ENCODE measurements around the gene PEA15.

Gene PEA15

DNA sequence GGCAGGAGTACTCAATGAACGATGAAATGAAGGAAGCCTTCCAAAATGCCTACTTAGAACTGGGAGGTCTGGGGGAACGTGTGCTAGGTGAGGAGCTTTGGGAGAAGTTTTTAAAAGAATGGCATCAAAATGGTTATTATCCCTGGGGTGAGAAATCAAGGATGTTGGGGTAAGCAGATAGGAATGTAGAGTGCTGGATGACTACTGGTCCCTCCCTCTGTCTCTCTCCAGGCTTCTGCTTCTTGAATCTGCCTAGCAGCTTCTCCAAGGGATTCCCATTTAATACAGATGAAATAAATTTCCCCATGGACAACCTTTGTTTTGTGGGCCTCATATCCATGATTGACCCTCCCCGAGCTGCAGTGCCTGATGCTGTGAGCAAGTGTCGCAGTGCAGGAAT, 33.8 kb upstream of the PEA15 start:
- TF ChIP-seq SPI1 (IDR thresholded peaks at IDR 0.05; ENCODE audit: borderline replicate concordance, low read depth) (no peak), POLR2AphosphoS5 (IDR thresholded peaks at IDR 0.05; ENCODE audit: low read depth) (no peak), GABPA (IDR thresholded peaks at IDR 0.05; ENCODE audit: low read depth) (no peak)
- TF ChIP-seq, protein P1, sequence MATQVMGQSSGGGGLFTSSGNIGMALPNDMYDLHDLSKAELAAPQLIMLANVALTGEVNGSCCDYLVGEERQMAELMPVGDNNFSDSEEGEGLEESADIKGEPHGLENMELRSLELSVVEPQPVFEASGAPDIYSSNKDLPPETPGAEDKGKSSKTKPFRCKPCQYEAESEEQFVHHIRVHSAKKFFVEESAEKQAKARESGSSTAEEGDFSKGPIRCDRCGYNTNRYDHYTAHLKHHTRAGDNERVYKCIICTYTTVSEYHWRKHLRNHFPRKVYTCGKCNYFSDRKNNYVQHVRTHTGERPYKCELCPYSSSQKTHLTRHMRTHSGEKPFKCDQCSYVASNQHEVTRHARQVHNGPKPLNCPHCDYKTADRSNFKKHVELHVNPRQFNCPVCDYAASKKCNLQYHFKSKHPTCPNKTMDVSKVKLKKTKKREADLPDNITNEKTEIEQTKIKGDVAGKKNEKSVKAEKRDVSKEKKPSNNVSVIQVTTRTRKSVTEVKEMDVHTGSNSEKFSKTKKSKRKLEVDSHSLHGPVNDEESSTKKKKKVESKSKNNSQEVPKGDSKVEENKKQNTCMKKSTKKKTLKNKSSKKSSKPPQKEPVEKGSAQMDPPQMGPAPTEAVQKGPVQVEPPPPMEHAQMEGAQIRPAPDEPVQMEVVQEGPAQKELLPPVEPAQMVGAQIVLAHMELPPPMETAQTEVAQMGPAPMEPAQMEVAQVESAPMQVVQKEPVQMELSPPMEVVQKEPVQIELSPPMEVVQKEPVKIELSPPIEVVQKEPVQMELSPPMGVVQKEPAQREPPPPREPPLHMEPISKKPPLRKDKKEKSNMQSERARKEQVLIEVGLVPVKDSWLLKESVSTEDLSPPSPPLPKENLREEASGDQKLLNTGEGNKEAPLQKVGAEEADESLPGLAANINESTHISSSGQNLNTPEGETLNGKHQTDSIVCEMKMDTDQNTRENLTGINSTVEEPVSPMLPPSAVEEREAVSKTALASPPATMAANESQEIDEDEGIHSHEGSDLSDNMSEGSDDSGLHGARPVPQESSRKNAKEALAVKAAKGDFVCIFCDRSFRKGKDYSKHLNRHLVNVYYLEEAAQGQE (IDR thresholded peaks at IDR 0.05; ENCODE audit: insufficient replicate concordance, low read depth) = no peak
- TF ChIP-seq, protein P2, sequence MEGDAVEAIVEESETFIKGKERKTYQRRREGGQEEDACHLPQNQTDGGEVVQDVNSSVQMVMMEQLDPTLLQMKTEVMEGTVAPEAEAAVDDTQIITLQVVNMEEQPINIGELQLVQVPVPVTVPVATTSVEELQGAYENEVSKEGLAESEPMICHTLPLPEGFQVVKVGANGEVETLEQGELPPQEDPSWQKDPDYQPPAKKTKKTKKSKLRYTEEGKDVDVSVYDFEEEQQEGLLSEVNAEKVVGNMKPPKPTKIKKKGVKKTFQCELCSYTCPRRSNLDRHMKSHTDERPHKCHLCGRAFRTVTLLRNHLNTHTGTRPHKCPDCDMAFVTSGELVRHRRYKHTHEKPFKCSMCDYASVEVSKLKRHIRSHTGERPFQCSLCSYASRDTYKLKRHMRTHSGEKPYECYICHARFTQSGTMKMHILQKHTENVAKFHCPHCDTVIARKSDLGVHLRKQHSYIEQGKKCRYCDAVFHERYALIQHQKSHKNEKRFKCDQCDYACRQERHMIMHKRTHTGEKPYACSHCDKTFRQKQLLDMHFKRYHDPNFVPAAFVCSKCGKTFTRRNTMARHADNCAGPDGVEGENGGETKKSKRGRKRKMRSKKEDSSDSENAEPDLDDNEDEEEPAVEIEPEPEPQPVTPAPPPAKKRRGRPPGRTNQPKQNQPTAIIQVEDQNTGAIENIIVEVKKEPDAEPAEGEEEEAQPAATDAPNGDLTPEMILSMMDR (IDR thresholded peaks at IDR 0.05; ENCODE audit: insufficient read depth, low read length) = no peak
- Histone ChIP-seq H3K27me3 (ENCODE audit: insufficient read depth, poor library complexity, severe bottlenecking) (no peaks in the 10 kb centered on the region), H3K27ac (replicated peaks) (no peak overlapping the region), H3K4me3 (replicated peaks; ENCODE audit: insufficient read depth, low read length) (no peak overlapping the region)
- DNase-seq (ENCODE audit: low read depth in 1 of 2, low spot score in 1 of 2) = no peak

DNA sequence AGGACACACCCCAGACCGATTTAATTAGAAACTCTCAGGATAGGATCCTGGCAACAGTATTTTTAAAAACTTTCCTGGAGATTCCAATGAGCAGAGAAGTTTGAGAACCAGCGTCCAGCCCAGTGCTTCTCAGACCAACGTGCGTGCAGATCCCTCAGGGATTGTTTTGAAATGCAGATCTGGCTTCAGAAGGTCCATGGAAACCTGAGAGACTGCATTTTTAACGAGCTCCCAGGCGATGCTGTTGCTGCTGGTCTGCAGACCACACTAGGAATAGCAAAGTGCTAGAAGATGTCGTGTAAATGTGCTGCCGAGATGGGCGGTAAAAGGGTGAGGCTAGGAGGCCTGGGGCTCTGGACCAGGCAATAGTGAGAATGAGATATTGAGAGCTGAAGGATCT, 33.2 kb upstream of the PEA15 start:
- no peak overlapping the region for H3K4me3 ChIP-seq (replicated peaks; ENCODE audit: insufficient read depth, low read length)
- TF ChIP-seq, protein P2 (IDR thresholded peaks at IDR 0.05; ENCODE audit: insufficient read depth, low read length) = no peak
- no peak for TF ChIP-seq SPI1 (IDR thresholded peaks at IDR 0.05; ENCODE audit: borderline replicate concordance, low read depth)
- no peak for TF ChIP-seq POLR2AphosphoS5 (IDR thresholded peaks at IDR 0.05; ENCODE audit: low read depth)
- TF ChIP-seq, protein P1 (IDR thresholded peaks at IDR 0.05; ENCODE audit: insufficient replicate concordance, low read depth) = no peak
- no peak for TF ChIP-seq GABPA (IDR thresholded peaks at IDR 0.05; ENCODE audit: low read depth)
- H3K27me3 ChIP-seq (ENCODE audit: insufficient read depth, poor library complexity, severe bottlenecking) = no peaks in the 10 kb centered on the region
- no peak overlapping the region for H3K27ac ChIP-seq (replicated peaks)
- no peak for DNase-seq (ENCODE audit: low read depth in 1 of 2, low spot score in 1 of 2)

DNA sequence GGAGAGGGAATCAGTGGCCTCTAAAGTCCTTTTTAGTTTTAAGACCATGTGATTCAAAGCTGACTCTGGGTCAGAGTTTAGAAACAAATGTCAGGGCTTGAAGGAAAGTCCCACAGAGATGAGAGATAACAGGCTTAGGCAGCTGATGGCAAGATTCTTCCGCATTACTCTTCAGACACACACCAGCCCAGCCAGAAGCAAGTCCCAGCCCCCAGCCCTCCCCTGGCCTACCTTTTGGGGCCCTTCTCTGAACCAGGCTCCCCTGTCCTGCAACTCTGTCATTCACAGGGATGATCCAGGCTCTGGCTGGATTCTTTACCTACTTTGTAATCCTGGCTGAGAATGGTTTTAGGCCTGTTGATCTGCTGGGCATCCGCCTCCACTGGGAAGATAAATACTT, 28.0 kb upstream of the PEA15 start:
- H3K4me3 ChIP-seq (replicated peaks; ENCODE audit: insufficient read depth, low read length) = no peak overlapping the region
- H3K27ac ChIP-seq (replicated peaks) = no peak overlapping the region
- no peaks in the 10 kb centered on the region for H3K27me3 ChIP-seq (ENCODE audit: insufficient read depth, poor library complexity, severe bottlenecking)
- TF ChIP-seq SPI1 (IDR thresholded peaks at IDR 0.05; ENCODE audit: borderline replicate concordance, low read depth) (no peak), POLR2AphosphoS5 (IDR thresholded peaks at IDR 0.05; ENCODE audit: low read depth) (no peak), GABPA (IDR thresholded peaks at IDR 0.05; ENCODE audit: low read depth) (no peak)
- TF ChIP-seq, protein P2 (IDR thresholded peaks at IDR 0.05; ENCODE audit: insufficient read depth, low read length) = no peak
- TF ChIP-seq, protein P1 (IDR thresholded peaks at IDR 0.05; ENCODE audit: insufficient replicate concordance, low read depth) = no peak
- DNase-seq (ENCODE audit: low read depth in 1 of 2, low spot score in 1 of 2) = no peak
